RPMI7951 (cell line): ENCODE measurements around the gene BBIP1. TPM values are rescaled to one million over a fixed set of nuclear protein-coding genes. Genes with fewer than 3 reads are reported as not detected.

Experiments used
- DNase-seq: peaks from one replicate; pipeline ENCODE4 v3.0.0-alpha.2; 2012; ENCODE audit warnings: low read depth
- total RNA-seq: library from RNA; depleted of rRNA; stranded (reverse); fragments of >200 nt; shearing (Covaris generic); gene quantifications from 2 replicates; pipeline ENCODE4 v1.2.3, GENCODE V29; 2014; rRNA removed

The BBIP1 gene
- total RNA-seq, 1 experiment from 2014 or later, result 37.7 TPM

DNA sequence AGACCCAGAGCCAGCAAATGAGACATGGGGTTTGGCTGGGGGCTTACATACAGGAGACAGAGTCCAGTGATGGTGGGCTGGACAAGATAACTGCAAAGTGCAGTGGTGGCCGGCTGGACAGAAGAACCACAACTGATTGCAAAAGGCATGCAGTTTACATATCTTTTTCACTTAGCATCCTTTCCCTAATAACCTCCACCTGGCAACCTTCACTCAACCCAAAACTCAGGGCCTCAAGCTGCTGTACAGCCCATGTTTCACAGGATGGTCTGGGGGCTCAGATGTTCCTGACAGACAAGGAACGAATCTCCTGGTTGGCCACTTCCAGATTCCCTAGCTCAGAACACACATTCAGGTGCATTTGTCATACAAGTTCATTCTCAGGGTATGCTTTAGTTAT lies 55.0 kb downstream of the BBIP1 start:
- DNase-seq, result no peak

DNA sequence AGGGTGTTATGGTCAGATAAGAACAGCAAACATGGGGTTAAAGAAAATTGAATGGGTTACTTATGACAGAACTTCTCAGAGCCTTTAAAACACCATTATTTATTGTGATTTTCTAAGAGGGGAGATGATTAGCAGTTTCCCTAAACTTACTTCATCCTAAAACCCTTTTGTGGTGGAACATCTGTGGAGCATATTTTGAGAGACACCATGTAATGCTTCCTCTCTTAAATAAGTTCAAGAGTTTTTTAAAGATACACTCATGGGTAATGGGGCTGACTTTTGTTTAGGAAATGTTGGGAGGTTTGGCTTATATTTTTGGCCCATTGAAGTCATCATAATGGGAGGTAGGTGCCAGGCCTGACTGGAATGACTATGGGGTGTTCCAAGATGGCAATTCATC lies 55.6 kb downstream of the BBIP1 start:
- no peak for DNase-seq

DNA sequence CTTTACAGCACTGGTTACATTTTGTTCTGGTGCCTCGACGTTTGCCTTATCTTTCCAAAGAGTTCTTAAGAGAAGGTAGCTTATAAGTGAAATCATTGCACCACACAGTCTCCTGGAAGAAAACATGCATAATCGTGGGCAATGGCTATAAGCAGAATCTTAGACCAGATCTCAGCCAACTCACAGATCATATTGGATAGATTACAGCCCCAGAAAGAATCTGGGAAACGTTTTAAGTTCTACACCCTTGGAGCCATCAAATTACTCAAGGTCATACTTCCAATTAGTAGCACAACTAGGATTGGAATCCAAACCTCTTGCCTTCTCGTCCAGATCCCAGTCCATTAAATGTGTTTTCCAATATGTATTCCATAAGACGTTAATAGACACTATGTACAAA lies 56.0 kb downstream of the BBIP1 start:
- DNase-seq, result no peak

DNA sequence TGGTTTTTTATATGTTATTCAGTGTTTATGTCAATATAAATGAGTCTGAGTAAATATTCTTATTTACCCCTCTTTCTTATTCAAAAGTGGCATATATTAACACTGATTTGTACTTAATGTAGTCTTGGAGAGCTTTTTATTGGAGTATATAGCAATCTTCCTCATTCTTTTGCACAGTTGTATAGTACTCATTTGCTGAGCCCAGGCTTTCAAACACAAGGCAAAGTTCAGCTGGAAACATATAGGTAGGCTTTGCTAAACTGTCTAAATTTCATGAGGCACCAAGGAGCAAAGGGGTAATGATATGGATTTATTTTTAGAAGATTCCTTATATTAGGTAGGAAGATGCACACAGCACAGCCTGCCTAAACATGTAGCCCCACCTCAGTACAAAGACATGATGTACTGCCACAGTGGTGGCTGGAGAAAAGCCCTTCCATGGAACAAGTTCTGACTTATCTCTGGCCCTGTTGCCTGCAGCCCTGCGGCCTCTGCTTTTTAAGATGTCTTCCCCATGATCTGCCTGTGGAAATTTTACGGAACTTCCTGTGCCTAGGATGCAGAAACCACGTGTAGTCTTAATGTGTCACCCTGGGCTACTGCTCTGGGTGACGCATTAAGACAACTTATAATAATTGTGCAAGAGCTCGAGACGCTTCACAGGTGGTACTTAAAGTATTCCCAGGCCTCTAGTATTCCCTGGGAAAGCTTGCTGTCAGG lies 56.9 kb downstream of the BBIP1 start:
- peak; percentile 3 for DNase-seq

DNA sequence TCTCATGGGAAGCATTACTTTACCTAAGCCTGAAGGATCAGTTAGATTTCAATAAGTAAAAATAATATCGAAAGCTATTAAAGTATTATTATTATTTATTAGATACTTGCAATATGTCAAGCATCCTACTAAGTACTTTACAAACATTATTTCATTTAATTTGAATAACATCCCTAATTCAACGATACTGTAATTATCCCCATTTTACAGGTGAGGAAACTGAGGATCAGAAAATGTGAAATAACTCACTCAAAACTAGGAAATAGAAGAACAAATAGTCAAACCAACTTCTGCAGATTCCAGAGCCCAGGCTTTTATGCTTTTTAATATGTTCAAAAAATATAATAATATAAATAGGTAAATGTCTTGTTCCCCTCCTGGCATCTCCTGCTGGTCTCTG lies 57.5 kb downstream of the BBIP1 start:
- no peak for DNase-seq

DNA sequence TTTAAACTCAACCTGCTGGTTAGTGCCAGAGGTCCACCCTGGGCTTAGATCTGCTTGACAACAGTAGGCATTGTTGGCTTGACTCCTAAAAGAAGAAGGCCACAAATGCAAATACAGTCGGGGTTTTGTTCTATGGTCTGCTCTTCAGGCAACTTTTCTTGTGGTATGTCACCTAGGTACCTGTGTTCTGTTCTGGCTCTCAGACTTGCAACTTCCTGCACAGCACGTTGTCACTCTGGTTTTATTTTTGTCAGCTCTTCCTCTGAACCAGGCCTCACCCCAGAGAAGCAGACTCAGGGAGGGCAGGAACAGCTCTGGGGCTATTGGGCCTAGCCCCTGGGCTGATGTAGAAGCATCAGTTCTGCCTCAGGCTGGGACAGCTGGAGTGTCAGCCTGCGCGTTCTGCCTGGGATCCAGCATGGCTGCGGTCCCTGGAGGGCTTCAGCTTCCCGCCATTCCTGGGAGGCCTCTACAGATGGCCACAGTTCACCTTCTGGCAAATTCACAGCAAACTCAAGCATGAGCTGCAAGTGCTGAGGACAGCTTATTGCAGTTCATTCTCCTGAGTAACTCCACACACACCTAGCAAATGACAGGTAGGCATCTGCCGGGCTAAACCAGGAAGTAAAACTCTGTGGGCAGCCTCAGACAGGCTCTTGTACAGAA lies 58.3 kb downstream of the BBIP1 start:
- DNase-seq, result no peak

DNA sequence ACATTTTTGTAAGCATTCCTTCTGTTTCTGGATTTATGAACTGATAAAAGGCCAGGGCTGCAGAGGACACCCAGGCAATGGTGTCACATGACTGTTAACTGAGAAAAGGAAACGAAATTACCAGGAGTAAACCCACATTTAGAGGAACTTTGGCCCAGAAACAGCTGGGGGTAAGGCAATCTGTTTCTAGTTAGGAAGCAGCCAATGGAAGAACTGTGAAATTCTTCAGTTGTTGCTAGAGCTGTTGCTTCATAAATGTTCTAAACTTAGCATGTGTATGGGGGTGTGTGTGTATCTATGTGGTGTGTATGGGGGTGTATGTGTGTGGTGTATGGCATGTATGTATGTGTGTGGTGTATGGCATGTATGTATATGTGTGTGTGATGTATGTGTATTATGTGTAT lies 59.0 kb downstream of the BBIP1 start:
- peak; percentile 57 for DNase-seq

DNA sequence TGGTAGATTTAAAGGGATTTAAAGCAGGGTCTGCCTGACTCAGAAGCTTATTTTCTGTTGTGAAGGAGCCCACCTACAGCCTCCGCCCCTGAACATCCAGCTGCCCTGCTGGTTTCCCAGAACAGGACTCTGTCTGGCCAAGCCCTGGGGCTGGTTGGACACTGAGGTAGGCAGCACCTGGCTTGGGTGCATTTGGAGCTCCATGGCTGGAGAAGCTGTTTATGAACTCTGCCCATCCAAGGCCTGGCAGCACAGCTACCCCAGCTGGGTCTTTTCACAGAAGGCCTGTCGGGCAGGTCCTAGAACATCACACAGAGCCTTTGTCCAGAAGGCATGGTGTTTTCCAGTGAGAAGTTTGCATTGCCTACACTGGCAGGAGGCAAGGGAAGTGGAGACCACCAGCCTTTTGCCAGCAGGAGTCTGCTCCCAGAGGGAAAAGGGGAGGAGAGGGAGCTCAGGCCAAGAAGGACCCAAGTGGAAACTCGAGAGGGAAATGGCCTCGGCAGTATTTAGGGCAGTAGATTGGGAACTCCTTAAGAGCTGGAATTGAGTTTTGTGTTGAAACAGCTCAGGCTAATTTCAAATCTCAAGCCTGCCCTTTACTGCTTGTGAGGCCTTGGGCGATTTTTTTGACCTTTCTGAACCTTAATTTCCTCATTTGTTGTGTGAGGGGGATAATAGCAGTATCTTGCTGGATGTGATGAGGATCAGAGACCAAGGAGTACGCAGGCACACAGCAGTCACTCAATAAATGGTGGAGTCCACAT lies 59.6 kb downstream of the BBIP1 start:
- DNase-seq, result no peak

DNA sequence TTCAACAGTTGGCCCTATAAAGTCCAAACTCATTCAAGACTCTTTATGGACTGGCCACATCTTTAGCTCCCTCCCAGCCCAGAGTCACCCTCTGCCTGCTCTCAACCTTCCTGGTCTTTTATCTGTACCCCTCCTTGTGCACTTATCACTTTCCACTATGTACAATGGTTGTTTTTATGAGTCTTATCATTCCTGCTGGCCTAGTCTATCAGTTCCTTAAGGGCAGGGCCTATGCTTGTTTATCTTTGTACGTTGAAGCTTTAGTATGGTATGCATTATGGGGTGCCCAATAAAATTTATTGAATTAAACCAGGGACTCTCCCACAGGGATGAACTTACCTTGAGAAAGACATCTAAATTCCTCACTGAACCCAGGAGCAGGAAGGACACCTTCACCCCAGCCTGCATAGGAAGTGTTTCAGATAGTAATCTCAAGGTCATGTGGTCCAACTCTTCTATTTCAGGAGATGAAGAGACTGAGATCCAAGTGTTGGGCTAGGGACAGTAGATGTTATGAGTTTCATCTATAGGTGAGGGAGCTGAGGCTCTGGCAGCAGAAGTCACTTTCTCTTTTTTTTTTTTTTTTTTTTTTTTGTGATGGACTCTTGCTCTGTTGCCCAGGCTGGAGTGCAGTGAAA lies 60.6 kb downstream of the BBIP1 start:
- no peak for DNase-seq

DNA sequence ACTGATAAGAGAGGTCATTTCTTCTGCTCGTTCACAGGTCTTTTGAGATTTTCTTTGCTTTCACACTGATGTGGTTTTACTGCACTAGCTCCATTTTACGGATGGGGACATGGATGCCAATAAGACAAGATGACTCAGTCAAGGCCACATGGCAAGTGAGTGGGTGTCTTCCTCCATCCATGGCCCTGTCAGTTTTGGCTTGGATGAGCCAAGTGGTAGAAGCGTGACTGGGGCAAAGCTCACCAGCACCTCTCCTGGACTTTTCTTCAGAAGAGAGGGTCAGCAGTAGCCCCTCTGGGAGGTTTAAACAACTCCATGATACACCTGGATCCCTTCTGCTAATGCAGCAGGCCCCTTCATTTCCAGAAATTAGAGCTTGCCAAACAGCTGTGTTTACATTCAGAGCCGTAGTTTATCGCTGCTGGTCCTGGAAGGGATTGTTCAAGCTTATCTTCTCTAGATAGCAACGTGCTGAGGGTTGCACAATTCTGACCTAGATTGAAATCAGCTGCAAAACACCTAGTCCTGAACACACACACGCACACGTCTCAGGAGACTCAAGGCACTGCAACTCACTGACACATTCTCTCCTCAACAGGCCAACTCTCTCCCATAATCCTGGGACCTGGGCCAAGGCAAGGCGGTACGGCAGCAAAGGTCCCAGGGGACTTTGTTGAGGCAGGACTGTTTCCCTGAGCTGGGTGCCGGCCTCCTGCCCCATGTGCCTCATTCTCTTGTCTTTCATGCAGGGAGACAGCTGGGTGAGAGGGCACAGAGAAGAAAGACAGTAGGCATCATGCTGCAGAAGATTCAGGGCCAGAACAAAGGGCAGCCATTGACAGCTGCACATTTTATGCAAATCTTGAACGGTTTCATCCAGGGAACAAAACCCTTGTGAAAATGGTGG lies 61.5 kb downstream of the BBIP1 start:
- DNase-seq, result no peak

DNA sequence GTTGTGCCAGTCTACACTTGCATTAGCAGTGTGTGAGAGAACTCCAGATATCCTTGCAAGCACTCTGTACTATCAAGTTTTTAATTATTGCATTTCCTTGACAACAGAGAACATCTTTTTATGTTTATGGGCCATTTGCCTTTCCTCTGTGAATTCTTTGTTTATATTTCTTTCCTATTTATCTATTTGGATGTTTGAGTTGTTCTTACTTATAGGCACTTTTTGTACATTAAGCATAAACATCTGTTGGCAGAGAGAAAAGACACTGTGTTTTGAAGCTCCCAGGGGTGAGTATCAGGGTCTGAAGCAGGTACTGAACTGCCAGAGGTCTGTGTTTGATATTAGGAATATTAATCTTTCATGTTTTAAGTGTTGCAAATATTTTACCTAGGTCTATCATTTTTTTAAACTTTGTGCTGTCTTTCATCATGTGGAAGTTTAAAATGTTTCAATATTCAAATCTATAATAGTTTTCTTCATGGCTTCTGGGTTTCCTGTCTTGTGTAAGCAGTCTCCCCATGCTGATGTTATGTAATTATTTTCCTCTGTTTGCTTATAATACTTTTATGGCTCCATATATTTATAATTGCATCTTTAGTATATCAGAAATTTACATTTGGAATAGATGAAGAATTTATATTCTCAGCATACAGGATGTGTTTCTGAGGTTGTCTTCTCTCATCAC lies 64.9 kb downstream of the BBIP1 start:
- no peak for DNase-seq

DNA sequence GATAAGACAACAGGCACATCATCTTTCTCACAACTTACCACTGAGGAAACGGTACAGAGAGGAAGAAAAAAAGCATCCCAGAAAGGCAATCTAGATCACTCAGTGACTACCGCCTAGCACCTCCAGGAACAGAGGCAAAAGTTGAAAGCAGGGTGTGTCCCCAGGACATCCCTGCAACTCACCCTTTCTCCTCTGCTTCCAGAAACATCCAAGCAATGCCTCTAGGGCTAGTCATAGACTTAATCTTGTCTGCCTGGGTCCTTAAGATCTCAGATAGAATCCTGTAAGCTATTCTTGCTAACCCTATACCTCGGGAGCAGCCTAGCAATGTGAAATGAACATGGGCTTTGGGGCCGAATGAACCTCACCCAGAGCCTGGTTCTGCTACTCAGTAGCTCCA lies 66.0 kb downstream of the BBIP1 start:
- DNase-seq, result no peak

DNA sequence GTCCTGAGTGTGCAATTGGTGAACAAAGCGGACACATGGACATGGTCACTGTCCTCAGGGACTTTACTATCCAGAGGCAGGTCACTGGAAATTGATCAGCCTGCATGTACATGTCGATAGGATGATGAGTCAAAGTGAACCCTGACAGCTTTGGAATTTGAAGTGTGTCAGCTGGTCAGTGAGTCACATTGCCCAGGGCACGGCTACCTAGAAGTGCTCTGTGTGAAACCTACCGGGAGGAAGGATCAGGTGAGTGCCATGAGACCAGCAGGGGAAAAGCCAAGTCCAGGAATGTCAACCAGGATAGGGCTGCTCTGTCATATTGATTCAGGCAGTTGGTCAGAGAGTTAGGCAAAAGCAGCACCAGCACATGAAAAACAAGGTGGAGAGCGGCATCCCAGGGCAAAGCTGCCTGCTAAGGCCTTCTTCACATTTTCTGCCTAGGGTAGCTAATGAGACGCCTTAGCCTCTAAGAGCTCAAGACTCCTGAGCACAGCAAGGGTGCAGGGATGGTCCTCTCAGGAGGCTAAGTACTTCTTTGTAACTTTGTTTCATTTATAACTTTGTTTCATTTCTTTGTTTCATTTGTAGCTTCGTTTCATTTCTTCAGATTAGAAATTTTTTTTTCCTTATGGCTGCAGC lies 66.6 kb downstream of the BBIP1 start:
- DNase-seq, result no peak

DNA sequence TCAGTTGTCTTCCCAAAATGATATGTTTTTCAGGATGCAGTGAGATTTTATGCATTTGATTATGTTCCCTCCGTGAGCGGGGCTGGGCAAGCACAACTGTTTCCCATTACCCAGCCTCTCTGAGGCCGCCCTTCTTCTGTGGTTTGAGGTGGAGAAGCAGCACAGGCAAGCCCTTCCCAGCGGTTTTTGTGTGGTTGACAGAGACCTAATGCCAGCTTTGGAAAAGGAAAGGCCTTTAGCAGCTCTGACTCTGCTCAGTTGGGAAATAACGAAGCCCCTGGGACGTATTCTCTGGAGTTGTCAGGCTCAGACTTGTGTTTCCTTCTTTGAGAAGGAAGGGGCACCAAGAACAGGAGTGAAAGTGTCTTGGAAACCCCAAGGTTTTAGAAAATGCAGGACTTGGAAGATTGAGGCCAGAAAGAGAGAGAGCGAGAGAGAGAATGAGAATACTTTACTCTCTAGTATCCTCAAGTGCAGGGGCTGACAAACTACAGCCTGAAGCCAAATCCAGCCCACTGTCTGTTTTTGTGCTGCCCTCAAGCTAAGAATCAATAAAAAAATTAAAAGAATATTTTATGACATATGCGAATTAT lies 67.9 kb downstream of the BBIP1 start:
- DNase-seq, result peak; percentile 42

DNA sequence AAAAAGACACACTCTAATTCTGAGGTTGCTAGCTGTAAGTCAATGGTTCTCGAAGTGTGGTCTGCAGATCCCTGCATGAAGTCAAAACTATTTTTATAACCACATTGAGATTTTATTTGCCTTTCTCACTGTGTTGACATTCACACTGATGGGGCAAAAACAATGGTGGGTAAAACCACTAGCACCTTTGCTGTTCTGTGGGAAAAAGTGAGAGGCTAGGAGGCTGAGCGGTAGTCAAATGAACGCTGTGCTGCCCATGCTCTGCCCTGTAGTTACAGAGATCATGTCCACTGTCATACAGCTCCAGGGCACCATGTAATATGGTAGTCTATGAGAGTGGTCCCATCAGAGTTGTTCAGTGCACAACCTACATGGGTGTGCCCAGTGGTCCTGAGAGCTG lies 68.9 kb downstream of the BBIP1 start:
- DNase-seq, result no peak

Other genes starting within 250 kb of the BBIP1 start
- 15.5 and 16.3 TPM in 2 replicates for gene PDCD4, start 47.3 kb downstream of the BBIP1 start, total RNA-seq
- gene SHOC2, start 424 bp upstream of the BBIP1 start, total RNA-seq, result 27.3 and 35.3 TPM in 2 replicates
- 0.10 and 0.24 TPM in 2 replicates for gene ADRA2A, start 157.8 kb upstream of the BBIP1 start, total RNA-seq